Adrenal gland (tissue), 5 donors: ENCODE data around the gene LLGL1.

Experiments used
- POLR2A ChIP-seq, 2 donors: fragments of 450-650 bp; IDR thresholded peaks; one replicate each; pipeline ENCODE4 v1.6.1; 2017; ENCODE audit warnings: antibody characterized with exemption in 2 of 2, mild to moderate bottlenecking in 2 of 2, moderate library complexity in 1 of 2
- TF ChIP-seq, protein P1 (sequence below), 6 experiments: fragments of 450-650 bp in 4 of 6; fragments of 200-600 bp in 2 of 6; sonication (generic) in 1 of 6; IDR thresholded peaks; 1 replicate in 5 of 6; 2 replicates in 1 of 6; pipeline versions ENCODE4 v1.5.1 to v1.8.0; 2016 to 2021; ENCODE audit warnings: antibody characterized with exemption in 6 of 6, mild to moderate bottlenecking in 2 of 6, moderate library complexity in 1 of 6
- donor health status: DM: no; HTN: no; CAD: no.

DNA sequence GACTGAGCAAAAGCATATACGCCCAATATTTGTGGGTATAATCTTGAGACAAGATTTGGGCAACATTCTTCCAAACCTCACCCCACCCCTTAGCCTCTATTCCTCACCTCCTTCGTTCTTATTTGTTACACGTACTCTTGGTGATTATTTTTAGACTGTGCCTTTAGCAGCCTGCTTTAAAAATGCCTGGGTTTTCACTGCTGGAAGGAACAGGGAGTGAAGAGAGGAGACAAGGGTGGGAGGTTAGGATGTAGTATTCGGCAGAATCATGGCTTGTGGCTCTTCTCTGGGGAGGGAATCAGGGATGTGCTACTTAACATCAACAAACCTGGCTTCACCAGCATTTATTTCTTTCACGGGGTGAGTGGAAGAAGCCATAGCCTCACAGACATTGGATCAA lies 30.2 kb upstream of the LLGL1 start:
- TF ChIP-seq, protein P1, sequence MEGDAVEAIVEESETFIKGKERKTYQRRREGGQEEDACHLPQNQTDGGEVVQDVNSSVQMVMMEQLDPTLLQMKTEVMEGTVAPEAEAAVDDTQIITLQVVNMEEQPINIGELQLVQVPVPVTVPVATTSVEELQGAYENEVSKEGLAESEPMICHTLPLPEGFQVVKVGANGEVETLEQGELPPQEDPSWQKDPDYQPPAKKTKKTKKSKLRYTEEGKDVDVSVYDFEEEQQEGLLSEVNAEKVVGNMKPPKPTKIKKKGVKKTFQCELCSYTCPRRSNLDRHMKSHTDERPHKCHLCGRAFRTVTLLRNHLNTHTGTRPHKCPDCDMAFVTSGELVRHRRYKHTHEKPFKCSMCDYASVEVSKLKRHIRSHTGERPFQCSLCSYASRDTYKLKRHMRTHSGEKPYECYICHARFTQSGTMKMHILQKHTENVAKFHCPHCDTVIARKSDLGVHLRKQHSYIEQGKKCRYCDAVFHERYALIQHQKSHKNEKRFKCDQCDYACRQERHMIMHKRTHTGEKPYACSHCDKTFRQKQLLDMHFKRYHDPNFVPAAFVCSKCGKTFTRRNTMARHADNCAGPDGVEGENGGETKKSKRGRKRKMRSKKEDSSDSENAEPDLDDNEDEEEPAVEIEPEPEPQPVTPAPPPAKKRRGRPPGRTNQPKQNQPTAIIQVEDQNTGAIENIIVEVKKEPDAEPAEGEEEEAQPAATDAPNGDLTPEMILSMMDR (IDR thresholded peaks at IDR 0.05), result no peak
- TF ChIP-seq POLR2A (IDR thresholded peaks at IDR 0.05), result no peak
